HEK293 (cell line): ENCODE results near the gene MEG3.
"Not testable (repeated sequence)": the region's sequence is repeated elsewhere in the genome, so short reads cannot be mapped to it uniquely, and the experiment has no call there.

ENCODE experiments used
- ZBTB1 ChIP-seq: fragments of 450-650 bp; formaldehyde crosslinking; IDR thresholded peaks from 2 replicates; pipeline ENCODE4 v1.5.1; 2016; ENCODE audit warnings: missing biosample characterization, missing genetic modification characterization
- ZNF664 ChIP-seq: fragments of 450-650 bp; formaldehyde crosslinking; IDR thresholded peaks from 2 replicates; pipeline ENCODE4 v1.5.1; 2016; ENCODE audit warnings: missing biosample characterization, missing genetic modification characterization

GRCh38 chr14:100818923-100819322 is 7.0 kb upstream of the MEG3 start:
- TF ChIP-seq ZBTB1 (tag by site-specific recombination), result not testable (repeated sequence)
- peak; percentile 42; the same call in 1 of the 2 replicates for TF ChIP-seq ZNF664
